ENCODE results near the gene PPP2R2C. TPM values are rescaled to one million over a fixed set of nuclear protein-coding genes. Genes with fewer than 3 reads are reported as not detected.

The PPP2R2C gene
- total RNA-seq, 1 experiment from 2014 or later, result 0.17 TPM

DNA sequence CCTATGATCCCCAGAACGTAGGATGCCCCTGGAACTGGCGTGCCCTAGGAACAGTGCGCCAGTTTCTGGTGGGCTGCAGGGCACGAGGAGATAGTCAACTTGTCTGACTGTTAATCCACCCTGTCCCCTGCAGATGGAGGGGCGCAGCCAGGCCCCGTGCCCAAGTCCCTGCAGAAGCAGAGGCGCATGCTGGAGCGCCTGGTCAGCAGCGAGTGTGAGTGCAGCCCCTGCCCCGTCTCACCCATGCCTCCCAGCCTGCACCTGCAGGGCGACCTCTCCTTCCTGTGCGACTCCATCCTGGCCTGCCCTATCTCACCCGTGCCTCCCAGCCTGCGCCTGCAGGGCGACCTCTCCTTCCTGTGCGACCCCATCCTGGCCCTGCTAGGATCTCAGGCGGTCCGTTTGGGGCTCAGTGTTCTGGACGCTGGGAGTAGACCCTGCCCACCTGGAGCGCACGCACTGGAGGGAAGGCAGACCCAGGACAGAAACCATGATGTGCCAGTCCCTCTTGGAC, 180.6 kb downstream of the PPP2R2C start:
- DNase-seq (ENCODE audit: low read depth), result no peak

- DNase-seq (ENCODE audit: low read depth), result no peak
Measured at GRCh38 chr4:6290769-6291547, 181.5 kb downstream of the PPP2R2C start.

GRCh38 chr4:6290256-6290655, 182.2 kb downstream of the PPP2R2C start:
- DNase-seq (ENCODE audit: low read depth), result no peak

- DNase-seq (ENCODE audit: low read depth), result no peak
Measured at GRCh38 chr4:6288871-6289270, 183.5 kb downstream of the PPP2R2C start.

DNA sequence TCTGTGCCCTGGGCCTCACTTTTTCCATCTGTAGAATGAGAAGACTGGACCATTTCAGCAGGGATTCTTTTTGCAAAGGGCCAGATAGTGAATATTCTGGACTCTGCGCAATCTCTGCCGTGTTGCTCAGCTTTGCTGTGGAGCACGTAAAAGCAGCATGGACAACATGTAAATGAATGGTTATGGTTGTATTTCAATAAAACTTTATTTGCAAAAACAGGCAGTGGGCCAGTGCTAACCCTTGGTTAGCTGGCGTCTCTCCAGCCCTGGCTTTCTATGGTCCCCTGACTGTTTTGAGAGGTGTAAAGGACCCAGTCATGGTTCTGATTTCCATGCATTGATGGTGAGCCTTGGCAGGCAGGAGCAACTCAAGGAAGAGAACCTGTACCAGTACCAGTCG, 184.1 kb downstream of the PPP2R2C start:
- no peak for DNase-seq (ENCODE audit: low read depth)

GRCh38 chr4:6287017-6287788, 185.2 kb downstream of the PPP2R2C start:
- DNase-seq (ENCODE audit: low read depth), result no peak

DNA sequence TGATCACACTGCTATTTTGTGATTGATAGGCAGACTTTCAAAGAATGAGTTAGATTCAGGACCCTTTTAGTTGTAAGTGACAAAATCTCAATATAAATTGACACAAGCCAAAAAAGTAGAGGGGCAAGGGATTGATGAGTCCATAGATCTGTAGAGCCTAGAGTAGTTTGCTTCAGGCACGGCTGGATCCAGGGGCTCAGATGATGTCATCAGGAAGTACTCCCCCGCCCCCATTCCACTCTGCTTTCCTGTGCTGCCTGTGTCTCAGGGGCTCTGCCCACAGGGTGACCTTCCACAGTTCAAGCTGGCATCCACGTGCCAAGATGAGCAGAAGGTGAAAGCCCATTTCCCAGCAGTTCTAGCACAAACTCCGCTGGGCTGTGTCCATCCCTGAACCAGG, 189.1 kb downstream of the PPP2R2C start:
- DNase-seq (ENCODE audit: low read depth), result no peak

GRCh38 chr4:6282314-6282771, 190.1 kb downstream of the PPP2R2C start:
- DNase-seq (ENCODE audit: low read depth), result no peak

DNA sequence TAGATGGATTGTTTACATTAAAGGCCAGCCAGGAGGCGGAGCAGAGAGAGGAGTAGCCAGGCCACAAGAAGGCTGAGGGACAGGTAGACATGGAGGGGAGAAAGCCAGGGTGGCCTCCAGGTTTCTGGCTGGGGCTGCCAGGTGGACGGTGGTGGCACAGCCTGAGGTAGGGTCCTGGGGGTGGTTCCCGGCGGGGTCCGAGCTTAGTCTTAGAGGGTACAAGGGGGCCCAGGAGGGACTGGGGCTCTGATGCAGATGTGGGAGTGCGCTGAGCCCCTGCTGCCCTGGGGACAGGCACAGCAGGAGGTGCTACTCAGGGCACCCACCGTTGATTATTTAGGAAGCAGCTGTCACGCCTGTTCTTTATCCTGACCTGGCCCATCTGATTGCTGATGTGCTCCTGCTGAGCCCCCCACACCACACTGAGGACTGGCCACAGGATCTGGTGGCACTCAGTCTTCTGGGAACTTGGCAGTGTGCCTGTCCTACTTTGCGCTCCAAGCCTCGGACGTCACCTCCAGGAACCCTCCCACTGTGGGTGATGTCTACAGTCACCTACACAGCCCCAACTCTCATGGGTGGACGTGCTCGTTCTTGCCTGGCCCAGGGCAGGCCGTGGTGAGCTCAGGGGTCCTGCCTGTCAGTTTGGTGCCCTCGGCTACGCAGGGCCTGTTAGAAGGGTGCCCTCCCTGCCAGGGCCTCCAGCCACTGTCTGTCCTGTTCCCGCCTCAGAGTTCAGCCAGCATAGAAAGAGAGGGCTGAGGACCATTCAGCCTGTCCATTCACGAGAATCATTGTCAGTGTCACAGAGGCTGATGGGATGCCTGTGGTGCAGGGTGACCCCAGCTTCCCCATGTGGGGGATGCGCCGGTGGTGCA, 190.7 kb downstream of the PPP2R2C start:
- DNase-seq (ENCODE audit: low read depth), result no peak

DNA sequence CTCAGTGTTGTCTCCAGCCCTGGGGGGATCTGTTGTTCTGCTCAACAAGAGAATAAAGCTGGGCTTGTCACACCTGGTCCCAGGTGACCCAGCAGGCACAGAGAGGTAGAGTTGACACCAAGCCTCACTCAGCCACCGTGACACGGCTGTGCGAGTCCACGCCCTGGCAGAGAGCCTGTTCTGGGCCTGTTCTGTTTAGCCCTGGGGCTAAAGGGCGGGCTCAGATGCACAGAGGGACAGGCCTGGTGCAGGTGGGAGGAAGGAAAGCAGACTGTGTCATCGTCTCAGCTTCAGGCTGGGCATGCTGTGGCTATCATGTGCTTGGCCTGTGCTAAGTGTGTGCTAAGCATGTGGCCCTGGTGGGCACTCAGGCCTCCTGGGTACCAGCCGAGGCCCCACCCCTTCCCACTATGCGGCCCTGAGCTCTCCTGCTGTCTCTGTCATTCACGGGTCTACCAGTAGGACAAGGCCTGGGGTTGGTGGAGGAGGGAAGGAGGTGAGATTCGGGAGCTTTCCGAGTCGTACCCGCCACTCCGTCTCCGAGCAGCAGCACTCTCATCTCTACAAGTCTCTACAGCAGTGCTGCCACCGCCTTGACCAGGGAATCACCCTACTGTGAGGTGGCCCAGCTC, 191.9 kb downstream of the PPP2R2C start:
- peak; percentile 9 for DNase-seq (ENCODE audit: low read depth)

DNA sequence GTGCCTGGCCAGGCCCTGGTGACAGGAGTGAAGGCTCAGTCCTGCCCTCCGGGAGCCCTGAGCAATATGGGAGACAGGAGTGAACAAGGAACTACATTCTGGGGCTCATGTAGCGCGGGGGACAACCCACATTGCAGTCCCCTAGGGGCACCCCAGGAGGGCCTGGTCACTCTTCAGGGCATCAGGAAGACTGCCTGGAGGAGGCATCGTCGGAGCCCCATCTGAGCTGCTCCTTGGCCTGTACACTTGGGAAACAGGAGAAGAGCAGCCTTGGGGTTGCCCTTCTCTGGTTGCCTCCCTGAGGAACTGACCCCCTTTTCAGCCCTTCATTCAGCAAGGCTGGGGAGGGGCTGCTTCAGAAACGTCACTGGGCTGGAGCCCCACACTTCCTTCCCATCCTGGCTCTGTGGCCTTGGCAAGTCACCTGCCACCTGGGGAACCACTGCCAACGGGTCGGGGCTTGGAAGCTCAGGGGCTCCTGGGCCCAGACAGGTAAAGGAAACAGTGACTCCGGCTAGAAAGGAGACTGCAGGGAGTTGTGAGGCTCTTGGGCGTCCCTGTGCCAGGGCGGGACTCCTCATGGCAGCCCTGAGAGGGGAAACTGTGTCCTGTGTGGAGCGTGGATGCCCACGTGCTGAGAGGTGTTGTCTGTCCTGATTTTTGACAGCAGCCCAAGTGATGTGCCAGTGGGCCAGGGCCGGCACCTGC, 192.7 kb downstream of the PPP2R2C start:
- no peak for DNase-seq (ENCODE audit: low read depth)

DNA sequence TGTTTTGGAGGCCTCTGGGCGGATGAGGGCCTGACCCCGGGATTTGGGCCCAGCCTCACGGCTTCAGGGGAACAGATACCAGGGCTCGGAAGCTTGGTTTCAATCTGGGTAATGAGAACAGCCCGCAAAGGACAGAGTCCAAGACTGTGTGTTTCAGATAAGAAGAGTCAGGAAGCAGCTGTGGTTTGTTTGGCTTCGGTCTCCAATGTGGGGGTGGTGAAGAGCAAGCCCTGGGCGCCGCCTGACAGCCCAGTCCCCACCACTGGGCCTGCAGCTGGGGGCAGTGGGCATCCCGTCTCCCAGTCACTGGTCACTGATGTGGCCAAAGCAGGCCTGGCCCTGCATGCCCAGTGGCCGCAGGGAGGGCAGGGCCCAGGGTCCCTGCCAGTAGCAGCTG, 193.6 kb downstream of the PPP2R2C start:
- DNase-seq (ENCODE audit: low read depth), result no peak

GRCh38 chr4:6277935-6278800, 194.2 kb downstream of the PPP2R2C start:
- no peak for DNase-seq (ENCODE audit: low read depth)

DNA sequence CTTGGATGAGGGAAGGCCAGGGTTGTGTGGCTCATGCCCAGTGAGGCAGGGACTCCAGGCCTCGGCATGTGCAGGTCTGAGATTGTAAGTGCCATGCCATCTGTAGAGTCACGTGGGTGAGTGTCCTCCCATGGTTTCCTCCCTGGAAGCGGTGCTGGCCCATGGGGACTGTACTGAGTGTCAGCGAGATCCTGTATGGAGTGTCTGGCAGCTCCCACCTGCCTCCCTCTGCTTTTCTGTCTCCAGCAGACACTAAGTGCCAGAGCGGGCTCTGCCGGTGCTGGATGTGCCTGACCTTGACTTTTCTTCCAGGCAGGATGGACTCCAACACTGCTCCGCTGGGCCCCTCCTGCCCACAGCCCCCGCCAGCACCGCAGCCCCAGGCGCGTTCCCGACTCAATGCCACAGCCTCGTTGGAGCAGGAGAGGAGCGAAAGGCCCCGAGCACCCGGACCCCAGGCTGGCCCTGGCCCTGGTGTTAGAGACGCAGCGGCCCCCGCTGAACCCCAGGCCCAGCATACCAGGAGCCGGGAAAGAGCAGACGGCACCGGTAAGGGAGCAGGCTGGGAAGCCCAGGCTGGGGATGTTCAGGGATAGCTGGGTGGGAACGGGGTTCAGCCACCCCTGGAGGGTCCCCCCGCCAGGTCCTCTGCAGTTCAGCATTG, 195.1 kb downstream of the PPP2R2C start:
- no peak for DNase-seq (ENCODE audit: low read depth)

DNA sequence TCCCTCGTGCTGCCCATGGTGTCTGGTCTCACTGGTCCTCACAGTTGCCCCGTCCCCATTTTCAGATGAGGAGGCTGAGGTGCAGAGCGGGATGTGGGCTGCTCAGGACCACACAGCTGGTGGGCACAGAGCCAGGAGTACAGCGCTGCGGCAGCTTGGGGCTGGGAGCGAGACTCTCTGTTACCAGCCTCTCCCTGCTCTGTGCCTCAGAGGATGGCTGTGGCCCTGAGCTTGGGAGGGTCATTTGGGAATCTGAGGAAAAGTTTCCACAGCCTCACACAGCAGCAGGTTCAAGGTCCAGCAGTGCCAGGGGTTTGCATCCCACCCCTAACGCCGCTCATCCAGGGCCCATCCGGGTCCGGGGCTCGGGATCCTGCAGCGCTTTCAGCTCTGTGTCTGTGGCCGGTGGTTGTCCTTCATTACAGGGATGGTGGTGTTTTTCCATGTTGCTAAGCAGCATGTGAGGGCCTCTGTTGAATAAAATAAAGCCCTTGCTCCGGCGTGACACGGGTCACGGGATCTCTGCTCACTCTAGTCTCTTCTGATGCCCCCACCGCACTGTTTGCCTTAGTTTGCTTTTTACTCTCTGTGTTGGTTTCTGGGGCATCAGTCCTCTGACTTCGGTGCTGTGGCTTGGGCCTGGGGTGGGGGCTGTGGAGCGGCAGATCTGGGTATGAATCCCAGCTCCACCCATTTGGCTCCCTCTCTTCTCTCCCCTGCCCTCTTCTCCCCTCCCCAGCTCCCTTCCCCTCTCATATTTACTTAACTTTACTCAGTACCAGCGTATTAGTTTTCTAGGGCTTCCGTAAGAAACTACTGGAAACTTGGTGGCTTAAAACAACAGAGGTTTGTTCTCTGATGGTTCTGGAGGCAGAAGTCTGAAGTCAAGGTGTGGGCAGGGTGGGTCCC, 196.3 kb downstream of the PPP2R2C start:
- DNase-seq (ENCODE audit: low read depth), result no peak

GRCh38 chr4:6275351-6275750, 197.1 kb downstream of the PPP2R2C start:
- DNase-seq (ENCODE audit: low read depth), result no peak

DNA sequence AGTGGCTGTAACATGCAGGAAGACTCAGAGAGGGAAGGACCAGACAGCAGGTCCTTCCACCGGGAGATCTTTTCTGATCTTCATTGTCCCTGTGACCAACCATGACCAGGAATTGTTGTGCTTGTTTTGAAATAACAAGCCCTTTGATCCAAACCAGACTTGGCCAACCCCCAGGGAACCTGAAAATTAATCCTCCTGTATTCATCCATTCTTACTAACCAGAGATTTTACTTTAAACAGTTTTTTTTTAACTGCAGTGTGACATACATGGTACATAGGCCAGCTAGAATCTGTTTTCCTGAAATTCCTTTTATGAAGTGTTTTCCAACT, 198.8 kb downstream of the PPP2R2C start:
- DNase-seq (ENCODE audit: low read depth), result no peak
